ENCODE measurements around the gene PPP6R2.

The PPP6R2 gene

DNA sequence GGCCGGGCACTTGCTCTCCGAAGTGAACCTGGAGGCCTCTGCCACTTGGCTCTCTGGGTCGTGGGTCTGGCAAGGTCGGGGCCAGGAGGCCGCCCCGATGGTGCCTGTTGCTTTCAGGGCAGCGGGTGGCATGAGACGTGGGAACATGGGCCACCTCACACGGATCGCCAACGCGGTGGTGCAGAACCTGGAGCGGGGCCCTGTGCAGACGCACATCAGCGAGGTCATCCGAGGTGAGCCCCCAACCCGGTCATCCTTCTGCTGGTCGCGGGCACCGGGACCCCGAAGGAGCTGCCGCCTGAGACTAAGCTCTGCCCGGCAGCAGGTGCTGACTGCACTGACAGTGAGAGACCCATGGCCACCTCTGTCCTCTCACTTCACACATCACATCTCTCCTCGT is 91.7 kb downstream of the PPP6R2 start:
- no peak for DNase-seq (ENCODE audit: low read depth)

DNA sequence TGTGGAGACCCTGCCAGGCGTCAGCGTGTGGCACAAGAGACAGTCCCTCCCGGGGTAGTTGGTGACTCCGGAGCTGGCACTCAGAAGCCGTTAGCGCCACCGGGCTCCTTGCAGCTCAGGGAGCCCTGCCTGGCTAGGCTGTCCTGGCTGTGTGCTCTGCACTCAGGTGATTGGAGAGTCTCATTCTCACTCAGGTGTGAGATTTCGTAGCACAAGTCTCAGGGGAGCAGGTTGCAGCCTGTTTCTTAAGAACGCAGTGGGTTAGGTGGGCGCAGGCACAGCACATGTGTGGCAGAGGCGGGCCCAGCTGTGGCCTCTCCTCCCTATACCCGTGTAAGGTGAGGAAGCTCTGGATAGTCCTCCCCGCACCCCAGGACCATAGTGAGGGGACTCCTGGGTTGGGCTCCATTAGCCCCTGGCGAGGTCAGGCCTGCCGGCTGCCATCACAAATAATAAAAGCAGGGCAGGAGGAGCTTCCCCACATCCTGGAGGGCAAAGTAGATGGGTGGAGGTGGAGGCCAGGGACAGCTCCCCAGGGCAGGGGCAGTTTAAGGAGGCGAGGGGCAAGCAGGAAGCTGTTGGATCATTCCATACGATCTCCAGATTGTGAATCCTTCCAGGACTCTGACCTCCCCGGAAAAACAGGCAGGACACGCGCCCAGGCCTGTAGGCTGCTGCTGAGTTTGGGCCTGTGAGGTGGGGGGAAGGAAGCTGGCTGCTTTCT is 92.3 kb downstream of the PPP6R2 start:
- DNase-seq (ENCODE audit: low read depth), result no peak

DNA sequence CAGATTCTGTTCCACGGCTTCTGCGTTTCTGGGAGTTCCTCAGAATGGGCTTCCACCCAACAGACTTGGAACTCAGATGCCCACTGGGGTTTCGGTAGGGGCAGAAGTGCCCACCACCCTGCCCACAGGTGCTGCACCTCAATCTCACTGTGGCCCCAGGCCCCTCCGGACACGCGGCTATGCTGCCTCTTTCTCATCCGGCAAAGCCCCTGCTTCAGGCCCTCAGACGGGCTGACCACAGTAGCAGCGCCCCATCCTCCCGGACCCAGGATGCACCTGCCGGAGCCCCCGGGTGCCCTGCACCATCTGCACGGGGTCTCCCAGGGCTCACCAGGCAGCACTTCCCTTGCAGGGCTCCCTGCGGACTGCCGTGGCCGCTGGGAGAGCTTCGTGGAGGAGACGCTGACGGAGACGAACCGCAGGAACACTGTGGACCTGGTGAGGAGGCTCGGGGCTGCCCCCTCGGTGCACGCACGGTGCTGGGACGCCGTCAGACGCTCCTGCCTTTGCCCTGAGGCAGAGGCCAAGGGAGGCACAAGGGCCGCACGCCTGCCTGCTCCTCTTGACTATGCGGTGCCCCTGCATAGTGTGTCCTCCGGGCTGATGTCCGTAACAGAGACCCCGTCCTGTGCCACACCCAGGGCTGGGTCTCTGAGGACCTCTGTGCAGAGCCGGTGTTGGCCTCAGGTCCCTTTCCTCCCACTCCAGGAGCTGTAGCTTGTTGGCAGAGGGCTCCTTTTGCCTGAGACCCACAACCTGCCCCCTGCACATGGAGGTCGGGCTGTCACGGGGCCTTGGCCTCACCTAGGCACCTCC is 93.1 kb downstream of the PPP6R2 start:
- no peak for DNase-seq (ENCODE audit: low read depth)

DNA sequence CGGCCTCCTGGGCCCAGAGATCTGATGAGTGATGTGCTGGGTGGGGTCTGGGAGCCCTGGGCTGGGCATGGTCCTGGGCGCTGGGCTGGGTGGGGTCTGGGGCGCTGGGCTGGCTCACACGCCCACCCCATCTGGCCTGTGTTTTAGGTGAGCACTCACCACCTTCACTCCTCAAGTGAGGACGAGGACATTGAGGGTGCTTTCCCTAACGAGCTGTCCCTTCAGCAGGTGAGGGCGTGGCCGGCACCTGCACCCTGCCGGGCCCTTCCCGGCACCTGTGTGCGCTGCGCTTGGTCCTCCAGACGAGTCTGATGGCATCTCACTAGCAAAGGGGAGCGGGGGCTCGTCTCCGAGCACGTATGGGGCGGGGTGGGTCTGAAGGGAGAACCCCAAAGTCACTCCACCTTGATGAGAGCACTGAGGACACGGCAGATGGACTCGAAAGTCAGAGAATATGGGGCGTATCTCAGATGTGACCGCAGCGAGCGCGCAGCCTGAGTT is 93.8 kb downstream of the PPP6R2 start:
- no peak for DNase-seq (ENCODE audit: low read depth)

DNA sequence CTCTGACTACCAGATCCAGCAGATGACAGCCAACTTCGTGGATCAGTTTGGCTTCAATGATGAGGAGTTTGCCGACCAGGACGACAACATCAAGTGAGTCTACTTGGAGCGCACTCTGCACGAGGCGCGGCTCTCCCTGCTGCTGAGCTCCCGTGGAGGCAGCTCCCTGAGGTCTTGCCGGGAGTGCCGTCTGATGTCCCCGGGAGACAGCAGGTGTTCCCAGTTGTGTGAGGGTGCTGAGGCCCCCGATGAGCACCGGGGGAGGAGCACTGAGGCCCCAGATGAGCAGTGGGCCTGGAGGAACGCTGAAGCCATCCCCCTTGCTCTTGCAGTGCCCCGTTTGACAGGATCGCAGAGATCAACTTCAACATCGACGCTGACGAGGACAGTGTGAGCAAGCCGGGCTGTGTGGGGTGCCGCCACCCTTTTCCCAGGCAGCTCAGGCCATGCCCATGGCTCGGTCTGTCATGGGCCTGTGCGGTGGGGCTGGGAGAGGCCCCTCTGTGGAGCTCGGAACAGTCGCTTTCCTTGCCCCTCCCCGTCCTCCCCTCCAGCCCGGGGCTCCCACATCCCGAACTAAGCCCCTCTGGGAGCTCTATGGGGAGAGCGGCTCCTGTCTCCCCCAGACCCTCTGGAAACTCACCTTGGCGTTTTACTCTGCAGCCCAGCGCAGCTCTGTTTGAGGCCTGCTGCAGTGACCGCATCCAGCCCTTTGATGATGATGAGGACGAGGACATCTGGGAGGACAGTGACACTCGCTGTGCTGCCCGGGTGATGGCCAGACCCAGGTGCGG is 94.6 kb downstream of the PPP6R2 start:
- DNase-seq (ENCODE audit: low read depth), result no peak

DNA sequence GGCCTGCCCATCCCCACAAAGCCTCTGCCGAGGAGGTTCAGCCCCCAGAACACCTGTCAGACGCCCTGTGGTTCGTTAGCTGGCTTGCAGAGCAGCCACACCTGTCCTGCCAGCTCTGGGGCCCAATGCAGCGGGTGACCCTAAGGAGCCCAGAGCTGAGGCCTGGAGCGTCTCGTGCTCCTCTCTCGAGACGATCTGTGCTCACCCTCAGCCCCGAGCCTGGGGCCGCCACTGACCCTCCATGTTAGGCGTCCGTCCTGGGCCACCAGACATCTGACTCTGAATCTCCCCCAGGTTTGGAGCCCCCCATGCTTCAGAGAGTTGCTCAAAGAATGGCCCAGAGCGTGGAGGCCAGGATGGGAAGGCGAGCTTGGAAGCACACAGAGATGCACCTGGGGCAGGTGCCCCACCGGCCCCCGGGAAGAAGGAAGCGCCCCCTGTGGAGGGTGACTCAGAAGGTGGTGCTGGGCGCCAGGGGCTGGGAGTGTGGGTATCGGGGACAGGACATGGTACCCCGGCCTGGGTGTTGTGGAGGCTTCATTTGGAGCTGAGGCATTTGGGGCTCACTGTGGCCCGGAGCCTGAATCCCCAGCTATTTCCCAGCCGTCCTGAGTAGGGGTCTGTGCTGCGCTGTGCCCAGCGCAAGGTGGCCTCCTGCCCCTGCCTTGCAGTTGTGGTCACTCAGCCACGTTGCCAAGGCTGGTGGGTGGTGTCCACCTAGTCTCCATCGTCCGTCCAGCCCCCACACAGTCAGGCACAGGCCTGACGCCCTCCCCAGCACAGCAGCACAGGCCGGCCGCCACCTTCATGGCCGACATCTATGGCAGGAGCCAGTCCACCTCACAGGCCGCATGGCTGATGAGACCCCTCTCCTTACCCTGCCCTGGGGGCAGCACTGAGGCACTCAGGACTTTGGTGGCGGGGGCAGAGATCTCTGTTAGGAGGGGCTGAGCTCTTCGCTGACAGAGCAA is 95.5 kb downstream of the PPP6R2 start:
- DNase-seq (ENCODE audit: low read depth), result no peak

DNA sequence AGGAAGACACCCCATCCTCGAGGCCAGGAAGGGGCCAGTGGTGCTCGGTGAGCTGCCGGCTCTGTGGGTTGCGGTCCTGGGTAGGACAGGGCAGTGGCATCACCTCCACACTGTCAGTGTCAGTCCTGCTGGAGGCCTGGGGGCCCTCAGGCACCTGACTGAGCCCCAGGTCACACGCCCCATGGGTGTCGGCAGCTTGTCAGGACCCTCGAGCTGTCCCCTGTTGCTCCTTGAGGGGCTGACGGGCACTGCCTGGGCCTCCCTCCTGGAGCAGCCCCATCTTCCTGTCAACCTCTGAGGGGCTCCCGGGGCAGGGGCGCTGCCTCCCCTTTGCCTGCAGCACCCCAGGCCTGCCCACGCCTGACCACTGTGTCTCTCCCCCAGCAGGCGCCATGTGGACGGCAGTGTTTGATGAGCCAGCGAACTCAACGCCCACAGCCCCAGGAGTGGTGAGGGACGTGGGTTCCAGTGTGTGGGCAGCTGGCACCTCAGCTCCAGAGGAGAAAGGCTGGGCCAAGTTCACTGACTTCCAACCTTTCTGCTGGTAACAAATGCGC is 96.3 kb downstream of the PPP6R2 start:
- DNase-seq (ENCODE audit: low read depth), result no peak

DNA sequence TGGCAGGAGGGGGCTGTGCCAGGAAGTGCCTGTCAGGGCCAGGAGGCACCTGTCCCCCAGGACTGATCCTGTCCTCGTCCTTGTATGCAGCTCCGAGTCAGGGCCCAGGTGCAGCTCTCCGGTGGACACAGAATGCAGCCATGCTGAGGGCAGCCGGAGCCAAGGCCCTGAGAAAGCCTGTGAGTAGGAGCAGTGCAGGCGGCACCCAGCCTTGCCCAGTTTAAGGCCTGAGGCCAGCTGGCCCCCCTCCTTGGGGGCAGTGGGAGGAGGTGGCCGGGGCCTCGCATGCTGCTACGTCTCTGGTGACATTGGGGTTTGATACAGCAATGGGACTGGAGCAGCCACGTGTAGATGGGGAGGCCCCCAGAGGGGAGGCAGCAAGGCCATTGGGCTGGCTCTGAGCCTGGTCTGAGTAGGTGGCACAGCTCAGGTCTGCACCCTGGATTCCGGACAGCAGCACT is 96.8 kb downstream of the PPP6R2 start:
- DNase-seq (ENCODE audit: low read depth), result no peak

DNA sequence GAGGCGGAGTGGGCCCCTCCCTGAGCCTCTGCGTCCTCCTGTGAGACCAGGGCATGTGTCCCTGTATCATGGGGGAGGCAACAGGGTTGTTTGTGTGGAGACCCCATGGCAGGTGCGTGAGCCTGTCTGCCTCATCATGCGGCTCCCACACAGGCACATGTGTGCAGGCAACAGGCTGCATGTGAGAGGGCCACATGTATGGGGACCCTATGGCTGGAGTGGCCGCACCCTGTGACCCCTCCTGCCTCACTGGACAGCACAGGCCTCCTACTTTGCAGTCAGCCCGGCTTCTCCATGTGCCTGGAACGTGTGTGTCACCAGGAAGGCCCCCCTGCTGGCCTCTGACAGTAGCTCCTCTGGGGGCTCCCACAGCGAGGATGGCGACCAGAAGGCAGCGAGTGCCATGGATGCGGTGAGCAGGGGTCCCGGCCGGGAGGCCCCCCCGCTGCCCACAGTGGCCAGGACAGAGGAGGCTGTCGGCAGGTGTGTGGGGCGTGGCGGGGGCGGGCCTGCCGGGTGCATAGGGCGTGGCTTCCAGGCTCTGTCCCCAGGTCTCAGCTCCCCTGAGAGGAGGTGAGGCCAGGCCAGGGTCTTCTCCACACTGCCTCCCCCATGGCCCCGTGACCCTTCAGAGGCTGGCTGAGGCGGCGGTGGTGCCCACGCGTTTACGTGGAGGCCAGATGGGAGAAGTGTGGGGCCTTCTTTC is 97.6 kb downstream of the PPP6R2 start:
- no peak for DNase-seq (ENCODE audit: low read depth)

DNA sequence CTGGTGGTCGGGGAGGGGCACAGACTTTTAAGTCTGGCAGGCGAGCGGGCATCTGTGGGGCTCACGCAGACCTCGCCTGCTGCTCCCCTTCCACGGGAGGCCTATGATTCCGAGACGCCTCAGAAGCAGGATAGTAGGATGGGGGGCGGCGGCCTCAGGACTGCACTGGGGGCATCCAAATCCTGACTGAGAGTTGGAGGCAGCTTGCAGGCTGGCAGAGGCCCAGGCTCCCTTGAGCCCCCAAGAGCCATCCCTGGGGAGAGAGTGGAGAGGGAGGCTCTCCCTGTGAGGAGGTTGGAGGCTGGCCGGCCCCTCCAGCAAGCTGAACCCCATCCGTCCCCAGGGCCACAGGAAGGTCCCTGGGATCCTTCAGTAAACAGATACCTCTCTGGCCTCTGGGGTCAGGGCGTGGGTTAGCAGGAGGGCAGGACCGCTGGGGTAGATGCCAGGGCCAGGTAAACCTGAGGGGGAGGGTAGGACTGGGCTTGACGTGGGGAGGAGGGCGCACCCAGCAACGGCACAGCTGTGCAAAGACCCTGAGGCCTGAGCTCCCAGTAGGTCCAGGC is 98.4 kb downstream of the PPP6R2 start:
- DNase-seq (ENCODE audit: low read depth), result no peak

DNA sequence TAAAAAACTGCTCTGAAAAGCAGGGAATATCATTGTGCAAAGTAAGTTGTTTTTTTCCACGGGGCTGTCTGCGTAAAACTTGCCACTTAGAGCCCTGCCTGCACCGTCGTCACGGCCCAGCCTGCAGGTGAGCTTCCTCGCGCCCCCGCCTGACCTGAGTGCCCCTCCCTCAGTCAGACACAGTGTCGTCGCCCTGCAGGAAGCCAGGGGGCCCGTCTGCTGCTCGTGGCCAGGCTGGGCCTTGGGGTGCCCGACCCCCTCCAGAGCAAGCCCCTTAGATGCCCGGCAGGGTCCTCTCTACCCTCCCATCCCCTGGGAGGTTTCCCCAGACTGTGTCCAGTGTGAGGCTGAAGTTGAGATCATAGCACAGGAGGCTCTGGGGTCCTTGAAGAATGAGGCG is 100.1 kb downstream of the PPP6R2 start:
- DNase-seq (ENCODE audit: low read depth), result no peak

DNA sequence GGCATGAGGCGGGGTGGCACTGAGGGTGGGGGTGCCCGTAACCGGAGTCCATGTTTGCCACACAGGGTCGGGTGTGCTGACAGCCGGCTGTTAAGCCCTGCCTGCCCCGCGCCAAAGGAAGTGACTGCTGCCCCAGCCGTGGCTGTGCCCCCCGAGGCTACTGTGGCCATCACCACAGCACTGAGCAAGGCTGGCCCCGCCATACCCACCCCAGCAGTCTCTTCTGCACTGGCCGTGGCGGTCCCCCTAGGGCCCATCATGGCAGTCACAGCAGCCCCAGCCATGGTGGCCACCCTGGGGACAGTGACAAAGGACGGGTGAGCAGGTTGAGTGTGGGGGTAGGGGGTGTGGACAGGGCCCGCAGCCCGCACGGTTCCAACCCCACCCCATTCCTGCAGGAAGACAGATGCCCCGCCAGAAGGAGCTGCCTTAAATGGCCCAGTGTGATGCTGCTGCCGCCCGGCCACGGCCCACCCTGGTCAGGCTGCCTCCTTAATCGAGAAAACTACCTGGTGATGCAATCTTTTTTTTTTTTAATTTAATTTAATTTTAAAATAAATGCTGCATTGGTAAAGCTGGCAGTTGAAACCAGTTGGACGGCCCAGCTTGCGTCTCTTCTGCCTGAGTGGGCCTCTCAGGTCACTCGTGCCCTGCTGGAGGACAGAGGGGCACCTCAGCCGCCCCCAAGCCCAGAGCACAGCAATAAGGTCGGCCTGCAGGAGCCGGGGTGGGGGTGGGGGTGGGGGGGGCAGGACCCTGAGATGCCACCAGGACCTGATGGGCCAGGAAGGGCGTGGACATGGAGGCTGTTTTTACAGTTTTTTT is 100.9 kb downstream of the PPP6R2 start:
- no peak for DNase-seq (ENCODE audit: low read depth)

DNA sequence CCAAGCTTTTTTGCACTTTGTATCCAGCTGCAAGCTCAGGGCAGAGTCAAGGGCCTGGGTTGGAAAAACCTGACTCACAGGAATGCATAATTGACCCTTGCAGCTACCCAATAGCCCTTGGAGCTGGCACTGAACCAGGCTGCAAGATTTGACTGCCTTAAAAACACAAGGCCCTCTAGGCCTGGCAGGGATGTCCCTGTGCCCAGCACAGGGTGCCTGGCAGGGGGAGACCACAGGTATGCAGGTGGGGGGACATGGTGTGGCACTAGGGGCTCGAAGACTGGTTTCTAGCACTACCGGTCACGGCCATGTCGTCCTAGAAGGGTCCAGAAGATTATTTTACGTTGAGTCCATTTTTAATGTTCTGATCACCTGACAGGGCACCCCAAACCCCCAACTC is 101.5 kb downstream of the PPP6R2 start:
- DNase-seq (ENCODE audit: low read depth), result no peak

DNA sequence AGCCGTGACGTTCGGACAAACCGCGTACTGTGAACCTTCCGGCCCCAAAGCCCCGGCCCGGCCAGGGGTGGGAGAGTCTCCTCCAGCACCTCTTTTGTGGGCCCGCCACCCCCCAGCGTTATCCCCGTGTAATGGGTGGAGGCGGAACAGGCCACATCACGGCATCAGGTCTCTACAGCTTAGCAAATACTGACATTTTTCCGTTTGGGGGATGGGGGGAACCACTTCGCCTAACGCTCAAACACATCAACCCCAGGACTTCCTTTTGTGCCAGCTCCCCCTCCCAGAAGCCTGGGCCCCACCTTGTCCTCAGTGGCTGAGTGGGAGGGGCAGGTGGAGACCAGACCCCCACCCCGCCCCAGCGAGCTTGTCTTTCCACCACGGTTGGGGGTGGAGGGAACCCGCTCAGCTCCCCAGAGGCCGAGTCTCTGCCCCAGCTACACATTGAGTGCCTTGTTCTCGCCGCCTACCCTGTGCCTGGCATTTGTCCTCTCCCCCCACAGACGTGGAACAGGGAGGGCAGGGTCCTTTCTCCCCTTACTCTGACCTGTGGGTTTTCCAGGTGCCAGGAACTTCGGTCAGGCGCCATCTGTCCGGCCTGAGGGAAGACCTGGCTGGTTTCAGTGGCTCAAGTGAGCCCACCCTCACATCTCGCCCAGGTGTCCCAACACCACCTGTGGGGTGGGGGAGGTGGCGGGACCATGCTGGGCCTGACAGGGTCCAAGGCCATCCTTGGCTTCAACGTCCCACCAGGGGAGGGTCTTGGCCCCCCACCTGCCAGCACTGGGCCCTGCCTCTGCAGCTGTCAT is 102.1 kb downstream of the PPP6R2 start:
- peak; percentile 27 for DNase-seq (ENCODE audit: low read depth)

DNA sequence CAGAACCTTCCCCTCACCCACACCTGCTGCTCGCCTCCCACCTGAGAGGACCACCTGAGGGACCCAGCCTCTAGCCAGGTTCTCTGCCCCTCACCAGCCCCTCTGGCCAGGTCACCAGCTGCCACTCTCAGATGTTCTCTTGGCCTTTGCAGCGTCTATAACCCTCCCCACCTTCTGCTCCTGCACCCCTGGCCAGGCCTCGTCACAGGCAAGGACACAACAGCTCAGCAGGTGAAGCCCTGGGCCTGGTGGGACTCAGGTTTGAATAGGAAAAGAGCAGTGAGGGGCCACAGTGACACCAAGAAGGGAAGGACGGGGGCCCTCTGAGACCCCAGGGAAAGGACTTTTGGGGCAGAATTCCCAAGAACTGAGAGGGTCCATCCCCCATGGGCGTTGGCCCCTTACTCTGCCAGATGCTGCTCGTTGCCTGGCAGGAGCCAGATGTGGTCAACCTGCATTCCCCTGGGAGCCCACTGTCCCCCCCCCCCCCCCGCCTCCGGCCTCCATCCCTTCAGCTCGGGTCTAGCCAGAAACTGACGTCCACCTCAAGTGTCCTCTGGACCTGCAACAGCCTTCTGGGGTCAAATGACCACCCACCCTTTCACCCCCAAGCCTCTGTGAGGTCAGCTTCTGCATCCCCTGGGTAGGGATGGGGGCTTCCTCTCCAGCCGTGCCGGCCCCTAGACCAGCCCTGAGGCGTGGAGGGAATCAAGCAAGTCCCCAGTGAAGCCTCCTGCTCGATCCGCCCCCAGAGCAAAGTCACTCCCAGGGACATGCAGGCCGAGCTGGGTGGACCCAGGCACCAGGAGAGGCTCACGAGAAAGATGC is 103.0 kb downstream of the PPP6R2 start:
- DNase-seq (ENCODE audit: low read depth), result no peak

DNA sequence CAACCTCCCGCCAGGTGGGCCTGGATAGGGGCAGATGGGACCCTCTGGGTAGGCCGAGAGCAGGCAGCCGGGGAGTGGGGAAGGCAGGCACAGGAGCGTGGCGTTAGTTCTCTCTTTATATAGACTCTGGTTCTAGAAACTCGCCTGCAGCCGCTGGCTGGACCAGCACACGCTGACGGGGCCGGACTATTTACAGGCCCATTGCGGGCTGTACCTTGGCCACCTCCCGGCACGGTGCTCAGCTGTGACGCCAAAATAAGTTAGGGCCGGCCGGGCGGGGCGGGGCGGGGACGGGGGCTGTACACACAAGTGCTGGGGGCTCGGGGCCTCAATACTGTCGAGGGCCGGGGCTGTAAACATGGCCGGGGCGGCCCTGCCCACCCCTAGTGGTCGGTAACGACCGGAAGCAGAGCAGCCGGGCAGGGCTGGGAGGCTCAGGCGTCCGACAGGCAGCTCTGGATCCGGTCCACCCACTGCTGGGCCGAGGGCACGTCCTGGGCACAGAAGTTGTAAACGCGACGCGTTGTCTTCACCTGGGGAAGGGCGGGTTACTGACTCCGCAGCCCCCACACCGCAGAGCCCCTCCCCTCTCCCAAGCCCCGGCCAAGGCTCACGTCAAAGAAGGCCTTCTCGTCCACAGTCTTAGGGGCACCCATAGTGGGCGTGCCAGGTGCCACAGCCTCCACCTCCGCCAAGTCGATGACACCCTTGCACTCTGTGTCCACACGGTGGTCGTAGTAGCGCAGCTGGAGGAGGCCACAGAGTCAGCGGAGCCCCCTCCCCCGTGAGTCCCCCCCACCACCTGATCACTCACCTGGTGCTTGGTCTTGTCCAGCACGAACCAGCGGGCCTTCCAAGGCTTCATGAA is 103.8 kb downstream of the PPP6R2 start:
- DNase-seq (ENCODE audit: low read depth), result no peak

Measured in T follicular helper cell (primary cell).